GM21390 (cell line): Measurements from ENCODE around the gene DNM2.
"Not testable (repeated sequence)": the region's sequence is repeated elsewhere in the genome, so short reads cannot be mapped to it uniquely, and the experiment has no call there.

Experiments used
- ATAC-seq: cut with Tn5 transposase; IDR thresholded peaks from one replicate; pipeline ENCODE4 v1.9.1; 2021; ENCODE audit not compliant: unreplicated experiment

DNM2 gene

GRCh38 chr19:10831987-10832938 lies 114.4 kb downstream of the DNM2 start:
- ATAC-seq: no peak

GRCh38 chr19:10832939-10833296 lies 115.0 kb downstream of the DNM2 start:
- no peak for ATAC-seq

GRCh38 chr19:10835089-10835753 lies 117.3 kb downstream of the DNM2 start:
- ATAC-seq: no peak

- ATAC-seq: peak; percentile 80
These were observed 118.0 kb downstream of the DNM2 start, which contains the start of gene TMED1 for GRCh38 chr19:10835754-10836478. Gene TMED1, minus strand, starts transcription at chr19:10836212. Its CDS starts 21 bp downstream, at chr19:10836191.

GRCh38 chr19:10836479-10837330 lies 118.8 kb downstream of the DNM2 start:
- ATAC-seq: no peak

GRCh38 chr19:10837649-10838048 lies 119.8 kb downstream of the DNM2 start:
- not testable (repeated sequence) for ATAC-seq

- no peak for ATAC-seq
These were observed 120.5 kb downstream of the DNM2 start for GRCh38 chr19:10838377-10838776.

GRCh38 chr19:10839114-10840050 lies 121.5 kb downstream of the DNM2 start:
- ATAC-seq: no peak

GRCh38 chr19:10842788-10843187 lies 124.9 kb downstream of the DNM2 start:
- no peak for ATAC-seq

GRCh38 chr19:10846500-10847202 lies 128.8 kb downstream of the DNM2 start:
- no peak for ATAC-seq

GRCh38 chr19:10848230-10848856 lies 130.5 kb downstream of the DNM2 start, which contains the start of gene C19orf38:
Gene C19orf38, plus strand, starts transcription at chr19:10848415. Its CDS starts 94 bp downstream, at chr19:10848509.
- ATAC-seq: no peak

- no peak for ATAC-seq
These were observed 132.8 kb downstream of the DNM2 start for GRCh38 chr19:10850631-10851030.

GRCh38 chr19:10852098-10852800 lies 134.4 kb downstream of the DNM2 start:
- ATAC-seq: no peak

GRCh38 chr19:10852941-10853340 lies 135.1 kb downstream of the DNM2 start:
- ATAC-seq: no peak

- ATAC-seq: no peak
These were observed 136.6 kb downstream of the DNM2 start for GRCh38 chr19:10854350-10855089.

- no peak for ATAC-seq
These were observed 138.1 kb downstream of the DNM2 start for GRCh38 chr19:10855879-10856522.
